ENCODE data around the gene EEF2.
"Not testable (repeated sequence)": the region's sequence is repeated elsewhere in the genome, so short reads cannot be mapped to it uniquely, and the experiment has no call there.

Gene EEF2

DNA sequence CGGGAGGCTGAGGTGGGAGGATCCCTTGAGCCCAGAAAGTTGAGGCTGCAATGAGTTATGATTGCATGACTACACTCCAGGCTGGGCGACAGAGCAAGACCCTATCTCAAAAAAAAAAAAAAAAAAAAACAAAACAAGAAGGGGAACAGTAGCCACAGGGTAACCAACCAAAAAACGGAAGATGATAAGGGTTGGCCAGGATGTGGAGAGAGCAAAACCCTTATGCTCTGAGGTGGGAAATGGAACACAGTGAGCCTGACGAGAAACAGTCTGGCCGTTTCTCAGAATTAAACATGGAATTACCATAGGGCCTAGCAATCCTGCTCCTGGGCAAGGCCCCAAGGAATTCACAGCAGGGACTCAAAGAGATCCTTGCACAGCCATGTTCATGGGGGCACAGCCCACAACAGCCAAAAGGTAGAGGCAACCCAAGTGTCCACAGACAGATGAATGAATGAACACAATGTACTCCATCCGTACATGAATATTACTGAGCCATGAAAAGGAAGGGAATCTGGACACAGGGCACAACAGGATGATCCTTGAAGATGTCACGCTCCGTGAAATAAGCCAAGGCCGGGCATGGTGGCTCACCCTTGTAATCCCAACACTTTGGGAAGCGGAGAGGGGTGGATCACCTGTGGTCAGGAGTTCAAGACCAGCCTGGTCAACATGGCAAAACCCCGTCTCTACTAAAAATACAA lies 41.1 kb downstream of the EEF2 start:
- no peak for DNase-seq

- no peak for DNase-seq
These were observed 42.4 kb downstream of the EEF2 start for GRCh38 chr19:3942790-3943409.

DNA sequence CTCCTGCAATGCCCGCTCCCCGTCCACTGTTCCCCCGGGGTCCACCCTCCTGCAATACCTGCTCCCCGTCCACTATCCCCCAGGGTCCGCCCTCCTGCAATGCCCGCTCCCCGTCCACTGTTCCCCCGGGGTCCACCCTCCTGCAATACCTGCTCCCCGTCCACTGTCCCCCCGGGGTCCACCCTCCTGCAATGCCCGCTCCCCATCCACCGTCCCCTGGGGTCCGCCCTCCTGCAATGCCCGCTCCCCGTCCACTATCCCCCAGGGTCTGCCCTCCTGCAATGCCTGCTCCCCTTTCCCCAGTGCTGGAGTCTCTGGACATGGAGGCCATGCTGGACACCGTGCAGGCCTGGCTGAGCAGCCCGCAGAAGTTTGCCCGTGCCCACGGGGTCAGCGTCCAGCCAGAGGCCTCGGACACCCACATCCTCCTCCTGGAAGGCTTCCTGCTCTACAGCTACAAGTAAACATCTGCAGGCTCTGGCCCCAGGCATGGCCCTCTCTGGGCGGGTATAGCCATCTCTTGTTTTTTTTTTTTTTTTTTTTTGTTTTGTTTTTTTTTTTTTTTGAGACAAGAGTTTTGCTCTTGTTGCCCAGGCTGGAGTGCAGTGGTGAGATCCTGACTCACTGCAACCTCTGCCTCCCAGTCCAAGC lies 46.8 kb downstream of the EEF2 start:
- DNase-seq: not testable (repeated sequence)

GRCh38 chr19:3936506-3937442 lies 48.5 kb downstream of the EEF2 start:
- no peak for DNase-seq

DNA sequence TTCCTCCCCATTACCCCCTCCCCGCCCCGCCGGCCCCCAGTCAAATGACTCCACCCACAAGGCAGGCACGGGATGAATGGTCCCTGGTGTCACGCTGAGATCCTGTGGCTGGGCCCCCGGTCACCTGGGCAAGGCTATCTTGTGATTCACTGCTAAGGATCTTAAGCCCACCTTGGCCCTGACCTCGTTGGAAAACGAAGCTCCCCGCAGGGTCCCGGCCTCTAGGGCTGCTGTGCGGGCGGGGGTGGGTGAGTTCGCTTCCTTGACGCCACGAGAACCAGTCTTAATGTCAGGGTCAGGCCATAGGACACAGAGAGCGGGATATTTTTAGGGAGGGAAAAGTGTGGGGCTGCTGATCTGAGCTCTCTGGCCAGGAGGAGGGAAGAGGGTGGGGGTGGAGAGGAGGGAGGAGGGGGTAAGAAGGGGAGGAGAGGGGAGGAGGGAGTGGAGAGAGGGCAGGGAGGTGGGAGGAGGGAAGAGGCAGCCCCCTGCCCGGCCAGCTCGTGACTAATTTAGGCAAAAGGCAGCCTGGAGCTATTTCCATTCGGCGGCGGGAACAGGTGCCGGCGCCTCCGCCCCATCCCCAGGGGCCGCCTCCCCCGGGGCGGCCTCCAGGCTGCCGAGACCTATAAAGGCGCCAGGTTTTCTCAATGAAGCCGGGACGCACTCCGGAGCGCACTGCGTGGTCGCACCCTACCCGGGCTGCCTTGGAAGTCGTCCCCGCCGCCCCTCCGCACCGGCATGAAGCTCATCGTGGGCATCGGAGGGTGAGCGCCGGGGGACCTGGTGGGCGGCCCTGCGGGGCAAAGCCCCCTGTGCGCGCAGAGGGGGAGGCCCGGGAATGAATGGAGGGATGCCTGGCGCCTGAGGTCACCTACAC lies 52.1 kb downstream of the EEF2 start, which contains the start of gene NMRK2:
NMRK2 (plus strand) TSS at position 139 of the 880 bp plus-strand sequence; CDS start at position 742, 603 bp downstream.
- no peak for DNase-seq

GRCh38 chr19:3931041-3931440 lies 54.2 kb downstream of the EEF2 start:
- DNase-seq: no peak

Measured in activated gamma-delta T cell treated with Interleukin-2 at 50 U/mL for 16 hours (primary cell).